GM12891 (cell line): Measurements from ENCODE around the gene NLK.
"Not testable (repeated sequence)": the region's sequence is repeated elsewhere in the genome, so short reads cannot be mapped to it uniquely, and the experiment has no call there.

Source experiments
- DNase-seq: peaks from one replicate; pipeline ENCODE4 v3.0.0; 2011; ENCODE audit warnings: low spot score; ENCODE audit not compliant: insufficient read length
- FAIRE-seq: peaks from 2 replicates; lab custom pipeline; 2011; peaks lifted over from hg19 to GRCh38; lab: Jason Lieb, UNC
- PAX5 ChIP-seq: IDR thresholded peaks from 2 replicates; pipeline ENCODE4 v1.6.1; 2011; ENCODE audit warnings: low read length, moderate library complexity, mild to moderate bottlenecking; ENCODE audit not compliant: insufficient read depth, severe bottlenecking
- POLR2A ChIP-seq: IDR thresholded peaks from 2 replicates; pipeline ENCODE4 v1.6.1; 2011; ENCODE audit warnings: low read depth, low read length, control low read depth
- POLR2AphosphoS5 ChIP-seq: IDR thresholded peaks from 2 replicates; pipeline ENCODE4 v1.6.1; 2011; ENCODE audit warnings: low read depth, low read length, control low read depth
- POU2F2 ChIP-seq: IDR thresholded peaks from 2 replicates; pipeline ENCODE4 v1.6.1; 2011; ENCODE audit warnings: low read depth, mild to moderate bottlenecking, control low read depth, low read length, moderate library complexity
- SPI1 ChIP-seq: IDR thresholded peaks from 2 replicates; pipeline ENCODE4 v1.6.1; 2011; ENCODE audit warnings: low read depth, low read length, control low read depth
- TAF1 ChIP-seq: IDR thresholded peaks from 2 replicates; pipeline ENCODE4 v1.6.1; 2011; ENCODE audit warnings: low read depth, low read length, control low read depth

The NLK gene

DNA sequence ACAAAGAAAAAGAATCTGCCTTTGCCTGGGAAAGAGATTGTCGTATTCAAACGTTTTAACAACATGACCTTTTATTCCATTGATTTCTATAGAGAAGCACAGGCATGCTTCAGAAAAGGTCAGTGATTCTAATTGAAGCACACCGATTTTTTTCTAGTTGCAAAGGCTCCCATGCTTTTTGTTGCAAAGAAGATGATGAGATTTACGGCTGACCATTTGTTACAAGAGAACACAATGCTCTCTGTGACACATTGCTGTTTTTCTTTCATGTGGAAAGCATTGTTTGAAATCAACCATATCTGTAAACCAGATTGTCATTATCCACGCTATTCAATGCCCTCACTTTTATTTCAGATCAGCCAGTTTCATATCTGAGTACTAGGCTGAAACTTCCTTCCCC lies 99.8 kb downstream of the NLK start:
- FAIRE-seq (no peak), DNase-seq (no peak)
- TF ChIP-seq POLR2AphosphoS5 (no peak), POU2F2 (no peak), TAF1 (no peak), SPI1 (no peak), POLR2A (no peak), PAX5 (no peak)

DNA sequence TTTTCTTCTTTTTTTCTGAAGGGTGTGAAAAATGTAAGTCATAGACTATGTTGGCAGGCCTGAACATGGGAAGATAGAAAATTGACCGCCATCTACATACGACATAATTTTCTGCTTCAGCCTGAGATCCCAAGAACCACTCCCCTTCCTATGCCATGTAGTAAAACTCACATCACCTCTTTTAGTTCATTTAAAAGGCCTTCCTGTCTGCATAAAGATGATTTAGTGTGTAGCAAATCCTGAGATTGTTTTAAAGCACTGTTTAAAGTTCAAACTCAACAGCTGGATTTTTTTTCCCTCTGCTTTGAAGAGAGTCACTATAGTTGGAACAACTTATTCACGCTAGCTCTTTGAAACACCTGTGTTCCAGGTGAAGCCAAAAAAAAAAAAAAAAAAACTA lies 101.5 kb downstream of the NLK start:
- TF ChIP-seq POLR2A (no peak), POU2F2 (no peak), TAF1 (no peak), POLR2AphosphoS5 (no peak), SPI1 (no peak), PAX5 (no peak)
- FAIRE-seq = no peak
- no peak for DNase-seq

DNA sequence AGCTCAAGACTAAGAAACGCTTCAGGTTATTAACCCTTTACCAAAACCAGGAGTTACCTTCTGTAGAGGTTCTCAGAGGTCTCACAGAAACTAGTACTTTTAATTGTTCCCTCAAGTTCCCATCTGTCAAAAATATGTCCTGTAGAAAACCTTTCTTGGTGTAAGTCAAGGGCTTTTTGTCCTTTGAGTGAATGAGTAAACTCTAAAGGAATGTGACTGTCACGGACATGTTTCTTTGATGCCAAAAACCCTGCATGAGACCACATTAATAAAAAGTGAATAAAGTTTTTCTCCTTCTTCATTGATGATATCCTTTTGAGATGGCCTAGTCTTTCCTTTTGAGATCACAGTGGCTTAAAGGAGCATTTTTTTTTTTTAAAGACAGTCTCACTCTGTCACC lies 102.9 kb downstream of the NLK start:
- FAIRE-seq (no peak), DNase-seq (no peak)
- TF ChIP-seq PAX5 (no peak), POU2F2 (no peak), SPI1 (no peak), POLR2A (no peak), POLR2AphosphoS5 (no peak), TAF1 (no peak)

DNA sequence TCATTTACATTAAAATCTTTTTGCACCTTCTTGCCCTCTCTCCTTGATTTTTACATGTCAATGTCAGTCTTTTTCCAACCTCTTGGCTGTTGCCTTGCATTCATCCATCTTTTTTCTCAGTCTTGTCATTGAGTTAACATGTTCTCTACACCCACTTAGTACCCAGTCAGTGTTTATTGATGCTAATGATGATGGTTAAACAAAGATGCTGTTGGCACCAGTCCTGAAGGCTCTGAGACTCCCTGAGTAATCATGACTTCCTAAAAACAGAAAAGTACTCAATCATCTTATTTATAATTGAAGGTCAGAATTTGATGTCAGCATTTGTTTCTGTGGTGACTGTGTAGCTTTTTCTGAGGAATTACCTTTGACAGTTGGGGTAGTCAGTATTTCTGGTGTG lies 104.5 kb downstream of the NLK start:
- DNase-seq (no peak), FAIRE-seq (no peak)
- no peak for TF ChIP-seq PAX5
- no peak for TF ChIP-seq POLR2AphosphoS5
- no peak for TF ChIP-seq POU2F2
- TF ChIP-seq POLR2A = no peak
- no peak for TF ChIP-seq TAF1
- no peak for TF ChIP-seq SPI1

DNA sequence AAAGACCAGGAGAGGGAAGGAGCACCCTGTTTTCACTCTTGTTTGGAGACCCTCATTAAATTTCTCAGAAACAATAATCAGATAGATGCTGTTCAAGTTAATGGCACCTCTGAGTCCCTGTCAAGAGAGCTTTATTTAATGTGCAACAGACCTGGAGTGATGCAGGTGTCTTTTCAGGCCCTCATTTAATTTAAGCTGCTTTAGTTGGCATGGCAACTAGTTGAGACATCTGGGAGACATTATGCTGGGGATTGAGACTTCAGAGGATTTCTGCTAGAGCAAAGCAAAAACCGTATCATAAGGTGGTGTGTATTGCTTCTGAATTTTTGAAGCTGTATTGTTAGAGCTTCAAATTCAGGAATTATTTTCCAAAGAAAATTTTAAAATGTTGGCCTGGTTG lies 108.5 kb downstream of the NLK start:
- DNase-seq = no peak
- no peak for FAIRE-seq
- no peak for TF ChIP-seq POLR2AphosphoS5
- TF ChIP-seq SPI1 = no peak
- TF ChIP-seq POU2F2 = no peak
- TF ChIP-seq POLR2A = no peak
- TF ChIP-seq PAX5 = no peak
- no peak for TF ChIP-seq TAF1

DNA sequence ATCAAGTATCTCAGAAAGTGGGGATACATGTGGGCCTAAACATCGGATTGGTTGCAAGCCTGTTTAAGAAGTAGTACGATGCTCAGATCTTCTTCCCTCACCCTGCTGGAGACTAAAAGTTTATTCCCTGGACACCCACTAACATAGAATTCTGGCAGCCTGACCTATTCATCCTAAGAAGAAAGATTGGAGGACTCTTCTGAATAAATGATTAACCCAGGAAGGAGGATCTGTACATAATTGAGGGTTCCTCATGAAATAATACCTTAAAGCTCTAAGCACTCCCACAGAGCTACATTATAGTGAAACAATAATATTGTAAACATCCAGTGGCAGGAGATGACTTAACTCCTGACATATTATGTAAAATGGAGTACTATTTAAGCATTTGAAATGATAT lies 111.7 kb downstream of the NLK start:
- DNase-seq (no peak), FAIRE-seq (no peak)
- TF ChIP-seq POLR2A (no peak), SPI1 (no peak), TAF1 (no peak)

DNA sequence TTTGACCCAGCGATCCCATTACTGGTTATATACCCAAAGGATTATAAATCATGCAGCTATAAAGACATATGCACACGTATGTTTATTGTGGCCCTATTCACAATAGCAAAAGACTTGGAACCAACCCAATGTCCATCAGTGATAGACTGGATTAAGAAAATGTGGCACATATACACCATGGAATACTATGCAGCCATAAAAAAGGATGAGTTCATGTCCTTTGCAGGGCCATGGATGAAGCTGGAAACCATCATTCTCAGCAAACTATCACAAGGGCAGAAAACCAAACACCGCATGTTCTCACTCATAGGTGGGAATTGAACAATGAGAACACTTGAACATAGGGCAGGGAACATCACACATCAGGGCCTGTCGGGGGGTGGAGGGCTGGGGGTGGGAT lies 112.9 kb downstream of the NLK start:
- not testable (repeated sequence) for FAIRE-seq, DNase-seq

DNA sequence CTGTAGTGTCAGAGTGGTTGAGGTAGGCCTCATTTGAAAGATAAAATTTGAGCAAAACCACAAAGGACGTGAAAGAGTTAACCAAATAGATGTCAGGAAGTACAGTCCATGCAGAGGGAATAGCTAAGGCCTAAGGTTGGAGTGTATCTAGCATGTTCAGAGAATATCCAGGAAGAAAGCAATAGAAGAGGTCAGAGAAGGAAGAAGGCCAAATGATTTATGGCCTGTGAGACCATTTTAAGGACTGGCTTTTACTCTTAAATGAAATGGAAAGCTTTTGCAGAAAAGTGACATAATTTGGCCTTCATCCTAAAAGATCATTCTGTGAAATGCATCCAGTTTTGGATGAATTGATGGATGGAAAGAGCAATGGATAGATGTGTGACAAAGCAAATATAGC lies 116.5 kb downstream of the NLK start:
- FAIRE-seq = no peak
- TF ChIP-seq POLR2AphosphoS5 = no peak
- TF ChIP-seq TAF1 = no peak
- no peak for TF ChIP-seq PAX5
- TF ChIP-seq POLR2A = no peak
- TF ChIP-seq POU2F2 = no peak
- TF ChIP-seq SPI1 = no peak
- DNase-seq = no peak

DNA sequence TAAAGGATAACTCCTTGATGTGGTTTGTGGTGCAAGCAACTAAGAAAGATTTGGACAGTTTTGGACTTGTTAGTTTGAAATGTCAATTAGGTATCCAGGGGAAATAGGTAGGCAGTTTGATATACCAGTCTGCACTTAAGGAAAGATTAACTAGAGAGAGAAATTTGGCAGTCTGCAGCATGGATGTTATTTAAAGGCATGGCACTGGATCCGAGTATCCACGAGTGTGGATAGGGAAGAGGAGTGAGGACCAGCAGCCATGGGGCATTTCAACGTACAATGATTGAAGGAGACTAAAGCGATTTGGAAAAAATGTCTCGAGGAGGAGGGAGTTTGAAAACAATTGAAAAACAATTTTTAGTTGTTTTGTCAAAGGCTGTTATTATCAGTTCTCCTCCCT lies 117.4 kb downstream of the NLK start:
- no peak for DNase-seq
- TF ChIP-seq PAX5 (no peak), POU2F2 (no peak), POLR2AphosphoS5 (no peak), POLR2A (no peak), SPI1 (no peak), TAF1 (no peak)
- no peak for FAIRE-seq

DNA sequence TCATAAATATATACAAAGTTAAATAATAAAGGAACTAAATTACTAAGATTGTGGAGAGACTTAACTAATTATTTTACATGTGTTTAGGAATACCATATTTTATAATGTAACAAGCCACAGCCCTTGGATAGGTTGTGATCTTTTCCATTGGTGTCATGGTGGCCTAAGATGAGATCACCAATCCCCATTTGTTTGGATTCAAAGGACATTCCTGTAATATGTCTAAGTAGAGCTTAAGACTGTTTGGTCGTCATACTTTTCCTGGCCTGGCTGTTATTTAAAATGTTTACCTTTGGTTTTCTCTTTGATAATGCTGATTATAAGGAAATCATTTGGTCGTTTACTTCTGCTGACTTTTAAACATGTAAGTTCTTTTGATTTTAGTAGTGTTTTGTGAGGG lies 118.1 kb downstream of the NLK start:
- TF ChIP-seq TAF1 (no peak), POU2F2 (no peak), SPI1 (no peak), POLR2A (no peak), PAX5 (no peak), POLR2AphosphoS5 (no peak)
- FAIRE-seq = no peak
- DNase-seq = no peak

DNA sequence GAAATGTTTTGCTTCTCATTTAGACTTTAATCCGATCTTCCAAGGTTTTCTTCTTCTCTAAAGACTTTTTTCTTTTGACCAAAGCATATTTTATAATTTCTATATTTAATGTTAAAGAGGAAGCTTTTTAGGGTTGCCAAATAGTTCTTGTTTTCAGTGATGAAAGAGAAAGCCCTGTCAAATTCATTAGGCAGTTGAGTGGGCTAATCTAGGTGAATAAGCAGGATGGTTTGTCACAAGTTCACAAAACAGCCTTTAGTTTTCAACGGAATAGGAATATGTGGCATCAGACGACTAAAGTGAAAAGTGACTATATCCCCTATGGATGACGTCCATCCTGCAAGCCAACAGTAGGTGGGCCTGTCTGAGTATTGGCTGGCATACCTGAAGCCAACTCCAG lies 118.8 kb downstream of the NLK start:
- TF ChIP-seq POU2F2 (no peak), PAX5 (no peak), POLR2AphosphoS5 (no peak), POLR2A (no peak), SPI1 (no peak), TAF1 (no peak)
- no peak for FAIRE-seq
- DNase-seq = no peak
